NB4 (cell line): ENCODE measurements around the gene APRT.
"Not testable (repeated sequence)": the region's sequence is repeated elsewhere in the genome, so short reads cannot be mapped to it uniquely, and the experiment has no call there.

Source experiments
- DNase-seq: peaks from one replicate; pipeline ENCODE4 v3.0.0; 2010; ENCODE audit warnings: low read depth
- H3K4me3 ChIP-seq: one replicate; pipeline ENCODE4 v1.5.1; 2011; ENCODE audit warnings: mild to moderate bottlenecking, low read depth, low read length, moderate library complexity
- CTCF ChIP-seq: IDR thresholded peaks from one replicate; pipeline ENCODE4 v1.5.1; 2012; ENCODE audit warnings: low read depth, low read length
- MAX ChIP-seq: IDR thresholded peaks from 2 replicates; pipeline ENCODE4 v1.6.1; 2011; ENCODE audit warnings: low read depth, low read length
- MYC ChIP-seq: IDR thresholded peaks from 2 replicates; pipeline ENCODE4 v1.6.1; 2011; ENCODE audit warnings: low read depth, low read length
- POLR2A ChIP-seq: IDR thresholded peaks from 2 replicates; pipeline ENCODE4 v1.6.1; 2011; ENCODE audit warnings: mild to moderate bottlenecking; ENCODE audit not compliant: insufficient read length; ENCODE audit errors: extremely low read depth

APRT gene

GRCh38 chr16:88792078-88792550 is 19.6 kb downstream of the APRT start:
- TF ChIP-seq POLR2A (peak; percentile 21), MAX (peak; percentile 76), MYC (no peak), CTCF (no peak)
- DNase-seq = peak; percentile 96
- peak overlapping the region; percentile 83 for H3K4me3 ChIP-seq

- DNase-seq = peak; percentile 97
- TF ChIP-seq MAX = peak; percentile 72
- TF ChIP-seq MYC = no peak; the same call in 1 of the 2 replicates
- peak; percentile 47 for TF ChIP-seq POLR2A
- TF ChIP-seq CTCF = no peak
- peak overlapping the region; percentile 83 for H3K4me3 ChIP-seq
Observed at GRCh38 chr16:88790312-88791211, 21.2 kb downstream of the APRT start.

GRCh38 chr16:88789594-88789993 is 22.1 kb downstream of the APRT start:
- peak; percentile 80 for TF ChIP-seq MAX
- TF ChIP-seq MYC = no peak
- peak; percentile 75 for DNase-seq

GRCh38 chr16:88788749-88789148 is 23.0 kb downstream of the APRT start:
- H3K4me3 ChIP-seq, DNase-seq: not testable (repeated sequence)

More at GRCh38 chr16:88789594-88789993, 22.1 kb downstream of the APRT start:
- peak overlapping the region; percentile 83 for H3K4me3 ChIP-seq

GRCh38 chr16:88787579-88788314 is 24.0 kb downstream of the APRT start:
- TF ChIP-seq POLR2A (no peak), CTCF (no peak), MYC (no peak), MAX (no peak)
- DNase-seq = no peak
- H3K4me3 ChIP-seq = no peak overlapping the region

GRCh38 chr16:88785106-88785924 is 26.4 kb downstream of the APRT start, which contains the start of gene PIEZO1:
Gene PIEZO1 (minus strand): TSS chr16:88785220. CDS start chr16:88784964, 256 bp downstream.
- peak; percentile 79 for DNase-seq
- peak within 1 kb of the TSS; percentile 73 for H3K4me3 ChIP-seq
- peak; percentile 39 for TF ChIP-seq CTCF
- peak; percentile 48 for TF ChIP-seq POLR2A
- TF ChIP-seq MAX = peak; percentile 72
- TF ChIP-seq MYC = peak; percentile 37; the same call in 1 of the 2 replicates
